Measurements from ENCODE around the gene ASPG.

The ASPG gene

GRCh38 chr14:104094709-104095425, 9.4 kb downstream of the ASPG start:
- peak; percentile 60 for DNase-seq

- DNase-seq, result no peak
Observed at GRCh38 chr14:104095426-104096310, 10.2 kb downstream of the ASPG start.

GRCh38 chr14:104096318-104096717, 10.8 kb downstream of the ASPG start:
- DNase-seq, result no peak

GRCh38 chr14:104096751-104097700, 11.5 kb downstream of the ASPG start:
- DNase-seq, result no peak

GRCh38 chr14:104098272-104099095, 13.0 kb downstream of the ASPG start:
- no peak for DNase-seq

GRCh38 chr14:104099096-104100041, 13.9 kb downstream of the ASPG start:
- no peak for DNase-seq

GRCh38 chr14:104100171-104101085, 14.9 kb downstream of the ASPG start:
- no peak for DNase-seq

GRCh38 chr14:104101086-104101621, 15.7 kb downstream of the ASPG start:
- no peak for DNase-seq

- no peak for DNase-seq
Observed at GRCh38 chr14:104101651-104102281, 16.3 kb downstream of the ASPG start.

- DNase-seq, result no peak
Observed at GRCh38 chr14:104102282-104102914, 16.9 kb downstream of the ASPG start.

GRCh38 chr14:104103061-104103445, 17.6 kb downstream of the ASPG start:
- DNase-seq, result no peak

GRCh38 chr14:104103446-104104075, 18.1 kb downstream of the ASPG start:
- no peak for DNase-seq

GRCh38 chr14:104104076-104104901, 18.8 kb downstream of the ASPG start:
- DNase-seq, result no peak

GRCh38 chr14:104105071-104105821, 19.7 kb downstream of the ASPG start:
- DNase-seq, result no peak

- DNase-seq, result no peak
Observed at GRCh38 chr14:104105822-104106470, 20.4 kb downstream of the ASPG start.
